Astrocyte (in vitro differentiated cells and primary cell): Measurements from ENCODE around the gene RGL1. TPM values are rescaled to one million over a fixed set of nuclear protein-coding genes. Genes with fewer than 3 reads are reported as not detected.

Experiments used
- DNase-seq: peaks from one replicate; pipeline ENCODE4 v3.0.0-alpha.2; 2010; ENCODE audit warnings: low read depth
- FAIRE-seq: peaks from 2 replicates; lab custom pipeline; 2011; peaks lifted over from hg19 to GRCh38; lab: Jason Lieb, UNC
- H2AFZ ChIP-seq: 2 replicates; pipeline ENCODE4 v1.6.0; 2012; ENCODE audit warnings: low read depth, low read length, inconsistent platforms
- H3K27ac ChIP-seq: 2 replicates; pipeline ENCODE4 v1.5.1; 2011; ENCODE audit warnings: low read depth, low read length, inconsistent platforms
- H3K27me3 ChIP-seq: 2 replicates; pipeline ENCODE4 v1.6.0; 2011; ENCODE audit warnings: low read length, inconsistent platforms; ENCODE audit not compliant: insufficient read depth
- H3K36me3 ChIP-seq: 2 replicates; pipeline ENCODE4 v1.5.1; 2011; ENCODE audit warnings: low read length, inconsistent platforms; ENCODE audit not compliant: insufficient read depth
- H3K4me1 ChIP-seq: 2 replicates; pipeline ENCODE4 v1.5.1; 2011; ENCODE audit warnings: low read length, inconsistent platforms; ENCODE audit not compliant: insufficient read depth
- H3K4me2 ChIP-seq: 2 replicates; pipeline ENCODE4 v1.6.0; 2012; ENCODE audit warnings: low read length, inconsistent platforms
- H3K4me3 ChIP-seq: 2 replicates; pipeline ENCODE4 v1.5.1; 2011; ENCODE audit warnings: low read depth, mild to moderate bottlenecking, low read length, inconsistent platforms; ENCODE audit not compliant: insufficient read depth
- H3K79me2 ChIP-seq: 2 replicates; pipeline ENCODE4 v1.6.0; 2012; ENCODE audit warnings: mild to moderate bottlenecking, low read length, inconsistent platforms; ENCODE audit not compliant: insufficient read depth
- H3K9ac ChIP-seq: 2 replicates; pipeline ENCODE4 v1.6.0; 2012; ENCODE audit warnings: mild to moderate bottlenecking, low read length, inconsistent platforms
- H3K9me3 ChIP-seq: 2 replicates; pipeline ENCODE4 v1.5.1; 2012; ENCODE audit warnings: low read depth, mild to moderate bottlenecking, low read length, inconsistent platforms; ENCODE audit not compliant: insufficient read depth
- H4K20me1 ChIP-seq: 2 replicates; pipeline ENCODE4 v1.6.0; 2012; ENCODE audit warnings: low read length, inconsistent platforms; ENCODE audit not compliant: insufficient read depth
- H3K27ac Mint-ChIP-seq: one replicate; pipeline ENCODE4 v1.8.0; 2021; ENCODE audit warnings: mild to moderate bottlenecking, mixed read lengths; ENCODE audit not compliant: unreplicated experiment
- H3K27me3 Mint-ChIP-seq: one replicate; pipeline ENCODE4 v1.8.0; 2021; ENCODE audit warnings: low read depth, mixed read lengths; ENCODE audit not compliant: unreplicated experiment
- H3K36me3 Mint-ChIP-seq: one replicate; pipeline ENCODE4 v1.8.0; 2021; ENCODE audit warnings: low read depth, mixed read lengths; ENCODE audit not compliant: unreplicated experiment
- H3K4me1 Mint-ChIP-seq: one replicate; pipeline ENCODE4 v1.8.0; 2021; ENCODE audit warnings: low read depth, mixed read lengths; ENCODE audit not compliant: unreplicated experiment
- H3K4me3 Mint-ChIP-seq: one replicate; pipeline ENCODE4 v1.8.0; 2021; ENCODE audit warnings: mild to moderate bottlenecking, moderate library complexity, mixed read lengths; ENCODE audit not compliant: unreplicated experiment
- H3K9me3 Mint-ChIP-seq: one replicate; pipeline ENCODE4 v1.8.0; 2021; ENCODE audit warnings: mild to moderate bottlenecking, mixed read lengths; ENCODE audit not compliant: unreplicated experiment
- CTCF ChIP-seq: IDR thresholded peaks from 2 replicates; pipeline ENCODE4 v1.5.1; 2011; ENCODE audit warnings: low read depth, mild to moderate bottlenecking, inconsistent platforms, low read length, moderate library complexity; ENCODE audit not compliant: insufficient read depth
- EZH2 ChIP-seq: IDR thresholded peaks from 2 replicates; pipeline ENCODE4 v1.6.1; 2012; ENCODE audit warnings: mild to moderate bottlenecking, low read length, inconsistent platforms; ENCODE audit not compliant: insufficient read depth
- total RNA-seq: library from RNA; stranded (reverse); gene quantifications from 2 replicates; pipeline ENCODE4 v1.2.1, GENCODE V29; 2021

RGL1 gene
- total RNA-seq, 1 donor from 2014 or later: 10.1 TPM

- no peak overlapping the region for H3K27ac Mint-ChIP-seq
- no peak overlapping the region for H3K4me2 ChIP-seq
These were observed 141.3 kb downstream of the RGL1 start for GRCh38 chr1:183946320-183946613.

GRCh38 chr1:183947988-183948387 is 143.1 kb downstream of the RGL1 start:
- FAIRE-seq: no peak
- peaks cover 4% of the 10 kb centered on the region for H3K36me3 Mint-ChIP-seq

More at GRCh38 chr1:183946320-183946613, 141.3 kb downstream of the RGL1 start:
- Histone ChIP-seq H3K79me2 (no peaks in the 10 kb centered on the region), H3K9me3 (no peaks in the 10 kb centered on the region), H3K27ac (no peak overlapping the region), H4K20me1 (no peaks in the 10 kb centered on the region), H3K4me3 (no peak overlapping the region), H3K36me3 (no peaks in the 10 kb centered on the region), H3K27me3 (no peaks in the 10 kb centered on the region), H3K4me1 (peaks cover 12% of the 10 kb centered on the region), H2AFZ (no peak overlapping the region), H3K9ac (no peak overlapping the region)
- TF ChIP-seq CTCF (no peak), EZH2 (no peak)
- Mint-ChIP-seq H3K27me3 (peaks cover 3% of the 10 kb centered on the region), H3K9me3 (peaks cover 5% of the 10 kb centered on the region), H3K36me3 (peaks cover 4% of the 10 kb centered on the region), H3K4me3 (no peak overlapping the region), H3K4me1 (peaks cover 26% of the 10 kb centered on the region)
- no peak for FAIRE-seq
- no peak for DNase-seq

More at GRCh38 chr1:183947988-183948387, 143.1 kb downstream of the RGL1 start:
- H2AFZ ChIP-seq: no peak overlapping the region
- no peak overlapping the region for H3K4me3 Mint-ChIP-seq
- DNase-seq: no peak
- TF ChIP-seq CTCF: no peak
- no peak for TF ChIP-seq EZH2
- H4K20me1 ChIP-seq: no peaks in the 10 kb centered on the region
- peaks cover 5% of the 10 kb centered on the region for H3K9me3 Mint-ChIP-seq
- no peak overlapping the region for H3K27ac ChIP-seq
- H3K27me3 Mint-ChIP-seq: peaks cover 3% of the 10 kb centered on the region
- no peaks in the 10 kb centered on the region for H3K9me3 ChIP-seq
- H3K9ac ChIP-seq: no peak overlapping the region
- peaks cover 7% of the 10 kb centered on the region for H3K4me1 ChIP-seq
- no peak overlapping the region for H3K4me3 ChIP-seq
- peaks cover 22% of the 10 kb centered on the region for H3K4me1 Mint-ChIP-seq
- no peaks in the 10 kb centered on the region for H3K36me3 ChIP-seq
- no peaks in the 10 kb centered on the region for H3K27me3 ChIP-seq
- H3K4me2 ChIP-seq: no peak overlapping the region
- H3K27ac Mint-ChIP-seq: no peak overlapping the region
- H3K79me2 ChIP-seq: no peaks in the 10 kb centered on the region
